HL-60 (cell line): ENCODE results near the gene FGF14.

ENCODE experiments used
- DNase-seq, 2 experiments: peaks; one replicate each; pipeline ENCODE4 v3.0.0-alpha.2; 2010 to 2020; ENCODE audit warnings: low read depth in 1 of 2, low spot score in 1 of 2
- H3K27ac ChIP-seq: fragments of 250-450 bp; sonication (Bioruptor Pico); replicated peaks from 2 replicates; pipeline ENCODE4 v1.5.1; 2020; ENCODE audit warnings: mild to moderate bottlenecking, moderate library complexity
- H3K27me3 ChIP-seq: fragments of 250-450 bp; sonication (Bioruptor Pico); 2 replicates; pipeline ENCODE4 v1.5.1; 2021; ENCODE audit warnings: mild to moderate bottlenecking, moderate library complexity; ENCODE audit not compliant: insufficient read depth, poor library complexity, severe bottlenecking
- H3K4me3 ChIP-seq: replicated peaks from 2 replicates; pipeline ENCODE4 v1.5.1; 2011; ENCODE audit warnings: mild to moderate bottlenecking, control low read depth, low read length; ENCODE audit not compliant: insufficient read depth
- GABPA ChIP-seq: IDR thresholded peaks from 2 replicates; pipeline ENCODE4 v1.6.1; 2012; ENCODE audit warnings: low read depth
- POLR2AphosphoS5 ChIP-seq: IDR thresholded peaks from 2 replicates; pipeline ENCODE4 v1.6.1; 2012; ENCODE audit warnings: low read depth
- SPI1 ChIP-seq: IDR thresholded peaks from 2 replicates; pipeline ENCODE4 v1.6.1; 2012; ENCODE audit warnings: low read depth, mild to moderate bottlenecking, borderline replicate concordance
- TF ChIP-seq, protein P1 (sequence below): IDR thresholded peaks from 2 replicates; pipeline ENCODE4 v1.6.1; 2012; ENCODE audit warnings: low read depth; ENCODE audit not compliant: insufficient replicate concordance
- TF ChIP-seq, protein P2 (sequence below): IDR thresholded peaks from one replicate; pipeline ENCODE4 v1.5.1; 2011; ENCODE audit warnings: low read length, control low read depth, inconsistent platforms; ENCODE audit not compliant: insufficient read depth

The FGF14 gene

DNA sequence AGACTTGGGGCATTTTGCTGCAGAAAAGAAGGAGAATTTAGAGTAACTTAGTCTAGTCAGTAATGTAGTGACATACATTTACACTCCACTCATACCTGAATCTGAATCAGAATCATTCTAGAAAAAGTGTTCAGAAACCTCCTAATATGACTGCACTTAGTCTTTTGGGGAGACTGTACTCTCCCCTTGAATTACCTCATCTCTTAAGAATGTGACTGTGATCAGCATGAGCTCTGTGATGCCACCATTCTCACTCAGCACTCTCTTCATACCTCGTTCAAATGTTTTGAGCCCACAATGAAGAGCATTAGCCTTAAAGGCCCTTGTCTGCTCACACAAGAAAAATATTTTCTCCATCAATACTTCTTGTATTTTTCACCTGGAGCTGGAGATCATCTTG lies 229.4 kb downstream of the FGF14 start:
- TF ChIP-seq GABPA (no peak), SPI1 (no peak)
- no peak for DNase-seq
- Histone ChIP-seq H3K27me3 (no peaks in the 10 kb centered on the region), H3K27ac (no peak overlapping the region), H3K4me3 (no peak overlapping the region)

DNA sequence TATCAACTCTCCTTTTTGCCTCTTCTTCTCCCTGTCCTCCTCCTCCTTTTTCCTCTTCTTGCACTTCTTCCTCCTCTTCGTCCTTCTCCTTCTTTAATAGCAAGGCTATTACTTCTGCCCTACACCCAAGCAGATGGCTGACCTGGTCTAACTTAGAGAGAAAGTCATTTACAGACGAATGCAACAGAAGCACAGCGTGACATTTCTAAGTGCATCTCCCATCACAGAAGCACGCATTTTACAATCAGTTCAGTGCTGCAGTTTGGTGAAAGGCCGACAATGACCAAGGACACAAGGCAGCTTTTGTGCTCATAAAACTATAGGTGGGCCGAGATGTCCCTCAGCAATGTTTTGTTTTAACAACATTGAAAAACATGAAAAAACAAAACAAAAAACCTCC lies 231.5 kb downstream of the FGF14 start:
- no peak overlapping the region for H3K27ac ChIP-seq
- no peak for TF ChIP-seq SPI1
- no peak for TF ChIP-seq POLR2AphosphoS5
- TF ChIP-seq, protein P1, sequence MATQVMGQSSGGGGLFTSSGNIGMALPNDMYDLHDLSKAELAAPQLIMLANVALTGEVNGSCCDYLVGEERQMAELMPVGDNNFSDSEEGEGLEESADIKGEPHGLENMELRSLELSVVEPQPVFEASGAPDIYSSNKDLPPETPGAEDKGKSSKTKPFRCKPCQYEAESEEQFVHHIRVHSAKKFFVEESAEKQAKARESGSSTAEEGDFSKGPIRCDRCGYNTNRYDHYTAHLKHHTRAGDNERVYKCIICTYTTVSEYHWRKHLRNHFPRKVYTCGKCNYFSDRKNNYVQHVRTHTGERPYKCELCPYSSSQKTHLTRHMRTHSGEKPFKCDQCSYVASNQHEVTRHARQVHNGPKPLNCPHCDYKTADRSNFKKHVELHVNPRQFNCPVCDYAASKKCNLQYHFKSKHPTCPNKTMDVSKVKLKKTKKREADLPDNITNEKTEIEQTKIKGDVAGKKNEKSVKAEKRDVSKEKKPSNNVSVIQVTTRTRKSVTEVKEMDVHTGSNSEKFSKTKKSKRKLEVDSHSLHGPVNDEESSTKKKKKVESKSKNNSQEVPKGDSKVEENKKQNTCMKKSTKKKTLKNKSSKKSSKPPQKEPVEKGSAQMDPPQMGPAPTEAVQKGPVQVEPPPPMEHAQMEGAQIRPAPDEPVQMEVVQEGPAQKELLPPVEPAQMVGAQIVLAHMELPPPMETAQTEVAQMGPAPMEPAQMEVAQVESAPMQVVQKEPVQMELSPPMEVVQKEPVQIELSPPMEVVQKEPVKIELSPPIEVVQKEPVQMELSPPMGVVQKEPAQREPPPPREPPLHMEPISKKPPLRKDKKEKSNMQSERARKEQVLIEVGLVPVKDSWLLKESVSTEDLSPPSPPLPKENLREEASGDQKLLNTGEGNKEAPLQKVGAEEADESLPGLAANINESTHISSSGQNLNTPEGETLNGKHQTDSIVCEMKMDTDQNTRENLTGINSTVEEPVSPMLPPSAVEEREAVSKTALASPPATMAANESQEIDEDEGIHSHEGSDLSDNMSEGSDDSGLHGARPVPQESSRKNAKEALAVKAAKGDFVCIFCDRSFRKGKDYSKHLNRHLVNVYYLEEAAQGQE: no peak
- no peak for TF ChIP-seq GABPA
- TF ChIP-seq, protein P2, sequence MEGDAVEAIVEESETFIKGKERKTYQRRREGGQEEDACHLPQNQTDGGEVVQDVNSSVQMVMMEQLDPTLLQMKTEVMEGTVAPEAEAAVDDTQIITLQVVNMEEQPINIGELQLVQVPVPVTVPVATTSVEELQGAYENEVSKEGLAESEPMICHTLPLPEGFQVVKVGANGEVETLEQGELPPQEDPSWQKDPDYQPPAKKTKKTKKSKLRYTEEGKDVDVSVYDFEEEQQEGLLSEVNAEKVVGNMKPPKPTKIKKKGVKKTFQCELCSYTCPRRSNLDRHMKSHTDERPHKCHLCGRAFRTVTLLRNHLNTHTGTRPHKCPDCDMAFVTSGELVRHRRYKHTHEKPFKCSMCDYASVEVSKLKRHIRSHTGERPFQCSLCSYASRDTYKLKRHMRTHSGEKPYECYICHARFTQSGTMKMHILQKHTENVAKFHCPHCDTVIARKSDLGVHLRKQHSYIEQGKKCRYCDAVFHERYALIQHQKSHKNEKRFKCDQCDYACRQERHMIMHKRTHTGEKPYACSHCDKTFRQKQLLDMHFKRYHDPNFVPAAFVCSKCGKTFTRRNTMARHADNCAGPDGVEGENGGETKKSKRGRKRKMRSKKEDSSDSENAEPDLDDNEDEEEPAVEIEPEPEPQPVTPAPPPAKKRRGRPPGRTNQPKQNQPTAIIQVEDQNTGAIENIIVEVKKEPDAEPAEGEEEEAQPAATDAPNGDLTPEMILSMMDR: no peak

DNA sequence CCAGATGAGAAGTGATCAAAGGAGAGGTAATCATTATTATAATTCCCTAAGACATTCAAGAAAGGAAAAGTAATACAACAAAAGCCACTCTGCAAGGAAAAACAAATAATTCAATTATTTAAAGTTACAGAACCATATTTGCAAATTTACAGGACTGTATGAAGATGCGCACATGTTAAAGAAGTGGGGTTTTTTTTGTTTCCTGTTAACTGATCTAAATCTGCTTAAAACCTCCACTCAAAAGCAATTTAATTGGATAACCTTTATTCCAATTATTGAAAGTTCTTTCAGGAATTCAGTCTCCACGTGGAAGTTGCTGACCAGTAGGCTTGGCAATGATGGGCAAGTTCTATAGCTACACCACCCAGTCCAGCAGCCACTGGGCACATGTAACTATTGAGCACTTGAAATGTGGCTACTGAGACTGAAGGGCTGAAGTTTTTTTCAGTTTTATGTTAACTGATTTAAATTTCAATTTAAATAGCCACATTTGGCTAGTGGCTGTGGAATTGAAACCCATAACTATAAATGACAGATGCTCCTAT lies 232.3 kb downstream of the FGF14 start:
- no peak overlapping the region for H3K4me3 ChIP-seq
- no peak overlapping the region for H3K27ac ChIP-seq
- DNase-seq: no peak
- no peaks in the 10 kb centered on the region for H3K27me3 ChIP-seq
- no peak for TF ChIP-seq POLR2AphosphoS5
- TF ChIP-seq, protein P1: no peak

More for the DNA sequence above, 231.5 kb downstream of the FGF14 start:
- H3K27me3 ChIP-seq: no peaks in the 10 kb centered on the region
- H3K4me3 ChIP-seq: no peak overlapping the region
- DNase-seq: no peak

DNA sequence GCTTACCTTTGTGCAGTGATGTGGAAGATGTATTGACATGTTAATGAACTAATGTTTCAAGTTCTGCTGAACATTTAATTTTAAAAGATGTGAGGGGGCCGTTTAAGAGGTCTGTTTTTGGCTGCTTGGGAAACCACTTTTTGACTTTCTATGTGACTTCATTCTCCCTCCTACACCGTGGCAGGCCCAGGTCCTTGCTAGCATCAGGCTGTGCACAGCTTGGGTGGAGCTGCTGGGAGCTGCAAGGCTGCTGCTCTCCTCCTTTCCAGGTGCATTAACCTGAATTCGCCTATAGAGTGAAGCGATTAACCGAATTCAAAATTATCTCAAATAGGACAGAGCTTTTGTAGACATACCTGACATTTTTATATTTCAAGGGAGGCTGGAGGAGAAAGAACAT lies 249.1 kb downstream of the FGF14 start:
- Histone ChIP-seq H3K4me3 (no peak overlapping the region), H3K27me3 (no peaks in the 10 kb centered on the region), H3K27ac (no peak overlapping the region)
- no peak for DNase-seq
- TF ChIP-seq POLR2AphosphoS5: no peak
- no peak for TF ChIP-seq SPI1
- TF ChIP-seq, protein P2: no peak

DNA sequence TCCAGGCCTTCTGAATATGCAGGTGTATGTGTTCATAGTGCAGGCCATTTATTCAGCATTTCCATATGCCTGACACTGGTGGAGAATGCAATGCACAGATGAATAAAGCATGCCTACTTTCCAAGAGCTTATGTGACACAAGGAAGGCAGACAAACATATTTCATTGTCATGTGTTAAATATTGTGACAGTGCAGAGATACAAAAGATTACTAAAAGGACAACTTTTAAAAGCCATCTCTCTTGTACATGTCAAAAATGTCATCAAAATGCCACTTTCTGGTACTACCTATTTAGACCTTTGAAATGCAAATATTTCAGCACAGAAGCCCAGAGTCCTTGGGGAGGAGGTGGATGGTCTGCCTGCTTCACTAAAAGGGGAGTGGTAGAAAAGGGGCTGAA lies 254.5 kb downstream of the FGF14 start:
- TF ChIP-seq, protein P1: no peak
- TF ChIP-seq SPI1 (no peak), GABPA (no peak), POLR2AphosphoS5 (no peak)
- H3K27ac ChIP-seq: no peak overlapping the region
- no peaks in the 10 kb centered on the region for H3K27me3 ChIP-seq
- no peak for DNase-seq
- no peak overlapping the region for H3K4me3 ChIP-seq
